GM19238 (cell line): Measurements from ENCODE around the gene RPL18A.
"Not testable (repeated sequence)": the region's sequence is repeated elsewhere in the genome, so short reads cannot be mapped to it uniquely, and the experiment has no call there.

Source experiments
- DNase-seq: peaks from one replicate; pipeline ENCODE4 v3.0.0; 2011; ENCODE audit warnings: low spot score; ENCODE audit not compliant: insufficient read length

Gene RPL18A

DNA sequence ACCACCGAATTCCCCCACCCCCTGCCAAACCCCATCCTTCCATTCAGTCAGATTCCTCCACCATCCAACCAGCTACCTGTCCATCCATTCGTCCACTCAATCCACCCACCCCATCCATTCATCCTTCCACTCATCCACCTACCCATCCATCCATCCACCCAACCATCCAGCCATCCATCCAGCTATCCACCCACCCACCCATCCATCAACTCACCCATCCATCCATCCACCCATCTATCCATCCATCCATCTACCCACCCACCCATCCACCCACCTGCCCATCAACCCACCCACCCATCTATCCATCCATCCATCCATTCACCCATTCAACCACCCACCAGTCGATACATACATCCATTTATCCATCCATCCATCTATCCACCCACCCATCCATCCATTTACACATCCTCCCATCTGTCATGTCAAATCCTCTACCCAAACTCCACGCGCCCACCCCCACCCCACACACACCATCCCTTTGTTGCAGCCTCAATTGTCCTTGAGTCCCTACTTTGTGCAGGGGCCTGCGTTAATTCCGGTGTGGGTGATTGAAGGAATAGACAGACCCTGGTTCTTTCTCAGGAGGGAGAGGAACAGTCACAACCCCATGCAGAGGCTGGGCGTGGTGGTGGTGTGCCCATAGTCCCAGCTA, 6.7 kb downstream of the RPL18A start:
- no peak for DNase-seq

DNA sequence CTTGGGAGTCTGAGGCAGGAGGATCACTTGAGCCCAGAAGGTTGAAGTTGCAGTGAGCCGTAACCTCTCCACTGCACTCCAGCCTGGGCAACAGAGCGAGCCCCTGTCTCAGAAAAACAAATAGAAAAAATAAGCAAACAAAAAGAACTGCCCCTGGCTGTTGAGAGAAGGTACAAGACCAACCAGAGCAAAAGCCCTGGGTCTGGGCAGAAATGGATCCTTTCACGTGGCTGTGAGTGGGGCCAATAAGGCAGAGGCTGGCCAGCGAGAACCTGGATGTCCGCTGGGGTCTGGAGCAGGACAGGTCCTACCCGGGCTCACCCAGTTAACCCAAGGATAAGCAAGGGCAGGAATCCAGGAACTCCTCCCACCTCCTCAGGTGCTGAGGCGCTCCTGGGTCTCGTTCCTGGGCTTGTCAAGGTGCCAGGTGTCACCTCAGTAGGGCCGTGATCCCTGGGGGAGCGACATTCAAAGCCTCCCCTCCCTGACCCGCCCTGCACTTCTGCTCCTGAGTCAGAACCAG, 7.3 kb downstream of the RPL18A start:
- no peak for DNase-seq

DNA sequence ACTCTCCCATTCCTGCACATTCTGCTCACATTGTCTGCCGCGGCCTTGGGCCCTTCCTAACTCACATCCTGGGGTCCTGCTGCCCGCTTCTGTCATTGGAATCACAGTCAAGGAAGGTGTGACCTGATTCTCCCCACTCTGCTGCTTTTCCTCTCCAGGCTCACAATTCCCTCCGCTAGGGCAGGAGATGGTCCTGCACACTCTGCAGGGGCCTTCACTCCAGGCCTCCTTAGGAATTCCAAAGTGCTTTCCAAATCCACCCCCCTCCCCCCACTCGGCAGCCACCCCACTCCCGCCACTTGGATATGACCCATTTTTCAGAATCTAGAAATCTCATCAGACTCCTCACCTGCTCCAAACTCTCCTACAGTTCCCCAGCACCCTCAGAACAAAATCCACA, 9.0 kb downstream of the RPL18A start:
- DNase-seq, result no peak

DNA sequence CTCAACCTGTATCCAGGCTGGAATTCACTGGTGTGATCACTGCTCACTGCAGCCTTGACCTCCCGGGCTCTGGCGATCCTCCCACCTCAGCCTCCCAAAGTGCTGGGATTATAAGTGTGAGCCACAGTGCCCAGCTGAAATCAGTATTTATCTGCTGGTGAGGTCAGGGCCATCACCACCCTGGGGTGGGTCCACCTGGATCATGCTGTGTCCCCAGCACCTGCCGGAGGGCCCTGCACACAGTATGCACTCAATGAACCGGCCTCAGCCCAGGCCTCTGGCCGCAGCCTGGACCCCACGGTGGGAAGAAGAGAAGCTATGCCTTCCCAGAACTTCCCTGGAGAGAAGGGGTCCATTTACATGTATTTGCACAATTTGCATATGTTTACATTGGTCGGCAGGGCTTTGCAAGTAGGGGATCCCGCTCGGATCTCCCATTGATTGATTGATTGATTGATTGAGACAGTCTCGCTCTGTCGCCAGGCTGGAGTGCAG, 9.5 kb downstream of the RPL18A start:
- DNase-seq, result no peak

DNA sequence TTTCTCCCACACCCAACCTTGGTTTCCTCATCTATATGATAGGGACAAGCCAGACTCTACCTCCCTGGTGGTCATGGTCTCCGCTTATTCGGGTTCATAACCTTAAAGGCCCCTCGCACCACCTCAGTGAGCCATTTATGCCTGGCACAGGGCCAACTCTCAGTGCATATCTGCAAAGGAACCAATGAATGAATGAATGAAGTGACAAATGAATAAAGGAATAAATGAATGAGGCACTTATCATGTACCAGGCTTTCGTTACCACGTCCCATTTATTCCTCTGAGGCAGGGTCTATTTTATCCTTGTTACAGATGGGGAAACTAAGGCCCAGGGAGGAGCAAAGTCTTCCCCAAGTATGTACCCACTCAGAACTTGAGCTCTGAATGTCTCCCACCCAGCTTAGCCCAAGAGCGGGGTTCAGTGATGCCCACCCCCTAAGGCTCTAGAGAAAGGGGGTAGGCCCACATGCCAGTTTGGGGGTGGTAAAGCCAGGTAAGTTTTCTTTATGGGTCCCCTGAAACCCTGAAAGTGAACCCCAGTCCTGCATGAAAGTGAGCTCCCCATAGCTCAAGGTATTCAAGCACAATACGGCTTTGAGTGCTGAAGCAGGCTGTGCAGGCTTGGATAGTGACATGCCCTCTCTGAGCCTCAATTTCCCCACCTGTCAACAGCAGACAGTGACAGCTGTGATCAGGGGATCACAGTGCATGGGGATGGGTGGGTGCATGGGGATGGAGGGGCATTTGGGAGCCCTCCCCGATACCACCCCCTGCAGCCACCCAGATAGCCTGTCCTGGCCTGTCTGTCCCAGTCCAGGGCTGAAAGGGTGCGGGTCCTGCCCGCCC, 11.5 kb downstream of the RPL18A start:
- DNase-seq, result no peak

DNA sequence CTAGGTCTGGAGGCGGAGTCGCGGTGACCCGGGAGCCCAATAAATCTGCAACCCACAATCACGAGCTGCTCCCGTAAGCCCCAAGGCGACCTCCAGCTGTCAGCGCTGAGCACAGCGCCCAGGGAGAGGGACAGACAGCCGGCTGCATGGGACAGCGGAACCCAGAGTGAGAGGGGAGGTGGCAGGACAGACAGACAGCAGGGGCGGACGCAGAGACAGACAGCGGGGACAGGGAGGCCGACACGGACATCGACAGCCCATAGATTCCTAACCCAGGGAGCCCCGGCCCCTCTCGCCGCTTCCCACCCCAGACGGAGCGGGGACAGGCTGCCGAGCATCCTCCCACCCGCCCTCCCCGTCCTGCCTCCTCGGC, 12.2 kb downstream of the RPL18A start, which contains the start of gene SLC5A5:
Gene SLC5A5 (plus strand): TSS at position 68 of the 373 bp plus-strand sequence. CDS start 375 bp downstream, outside the sequence.
- no peak for DNase-seq

DNA sequence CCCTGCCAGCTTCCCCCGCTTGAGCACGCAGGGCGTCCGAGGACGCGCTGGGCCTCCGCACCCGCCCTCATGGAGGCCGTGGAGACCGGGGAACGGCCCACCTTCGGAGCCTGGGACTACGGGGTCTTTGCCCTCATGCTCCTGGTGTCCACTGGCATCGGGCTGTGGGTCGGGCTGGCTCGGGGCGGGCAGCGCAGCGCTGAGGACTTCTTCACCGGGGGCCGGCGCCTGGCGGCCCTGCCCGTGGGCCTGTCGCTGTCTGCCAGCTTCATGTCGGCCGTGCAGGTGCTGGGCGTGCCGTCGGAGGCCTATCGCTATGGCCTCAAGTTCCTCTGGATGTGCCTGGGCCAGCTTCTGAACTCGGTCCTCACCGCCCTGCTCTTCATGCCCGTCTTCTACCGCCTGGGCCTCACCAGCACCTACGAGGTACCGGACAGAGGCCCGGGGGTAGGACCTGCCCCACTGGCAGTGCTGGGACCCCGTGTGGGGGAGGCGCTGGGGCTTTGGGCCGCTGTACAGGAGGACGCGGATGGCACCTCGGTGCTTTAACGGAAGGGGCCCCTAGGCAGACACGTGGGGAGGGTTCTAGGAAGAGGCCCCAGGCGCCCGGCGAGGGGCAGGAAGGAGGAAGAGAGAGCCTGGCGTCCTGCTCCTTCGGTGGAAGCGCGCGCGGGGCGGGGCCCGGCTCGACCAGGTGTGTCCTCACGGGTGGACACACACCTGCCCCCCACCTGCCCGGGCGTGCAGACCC, 12.7 kb downstream of the RPL18A start:
- no peak for DNase-seq

DNA sequence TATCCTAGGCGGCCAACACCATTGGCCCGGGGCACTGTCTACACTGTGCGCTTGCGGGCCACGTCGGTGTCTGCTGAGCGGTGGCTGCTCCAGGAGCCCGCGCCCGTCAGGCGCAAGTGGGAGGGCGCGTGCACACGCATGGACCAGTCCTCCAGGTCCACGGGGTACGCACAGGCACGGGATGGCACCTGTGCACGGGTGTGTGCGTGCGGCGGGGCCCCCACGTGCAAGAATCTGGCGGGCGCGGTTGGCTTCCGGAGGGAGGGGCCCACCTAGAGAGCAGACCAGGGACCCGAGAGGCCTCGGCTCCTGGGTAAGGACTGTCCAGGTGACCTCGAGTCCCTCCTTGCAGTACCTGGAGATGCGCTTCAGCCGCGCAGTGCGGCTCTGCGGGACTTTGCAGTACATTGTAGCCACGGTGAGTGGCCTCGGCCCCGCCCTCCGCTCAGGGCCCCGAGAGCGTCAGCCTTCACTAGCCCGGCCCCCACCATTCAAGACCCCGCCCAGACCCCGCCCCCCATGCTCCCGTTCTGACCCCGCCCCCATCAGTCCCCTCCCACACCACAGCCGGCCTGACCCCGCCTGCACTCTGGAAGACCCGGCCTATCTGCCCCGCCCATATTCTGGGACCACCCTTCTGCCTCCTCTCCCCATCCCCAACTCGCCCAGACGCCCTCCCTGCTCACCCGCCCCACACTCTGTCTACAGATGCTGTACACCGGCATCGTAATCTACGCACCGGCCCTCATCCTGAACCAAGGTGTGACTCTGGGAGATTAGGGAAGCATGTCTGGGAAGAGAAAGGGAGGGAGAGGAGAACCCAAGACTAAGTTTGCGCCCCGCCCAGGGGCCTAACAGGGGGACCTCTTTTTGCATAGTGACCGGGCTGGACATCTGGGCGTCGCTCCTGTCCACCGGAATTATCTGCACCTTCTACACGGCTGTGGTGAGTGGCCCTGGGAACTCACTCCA, 14.4 kb downstream of the RPL18A start:
- peak; percentile 72 for DNase-seq

DNA sequence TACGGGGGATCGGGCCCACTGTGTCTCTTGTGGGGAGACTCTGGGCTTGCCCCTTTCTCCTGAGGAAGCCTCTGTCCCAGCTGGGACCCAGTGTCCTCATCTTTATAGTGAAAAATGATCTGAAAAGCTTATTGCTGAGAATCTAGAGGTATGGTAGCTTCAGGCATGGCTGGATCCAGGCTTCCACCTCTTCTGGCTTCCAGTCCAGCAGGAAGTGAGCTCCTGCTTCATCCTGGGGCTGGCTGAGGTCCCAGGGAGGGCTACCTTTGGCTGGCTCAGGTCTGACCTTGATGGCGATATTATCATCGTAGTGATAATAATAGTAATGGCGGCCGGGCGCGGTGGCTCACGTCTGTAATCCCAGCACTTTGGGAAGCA, 15.0 kb downstream of the RPL18A start:
- DNase-seq, result no peak

DNA sequence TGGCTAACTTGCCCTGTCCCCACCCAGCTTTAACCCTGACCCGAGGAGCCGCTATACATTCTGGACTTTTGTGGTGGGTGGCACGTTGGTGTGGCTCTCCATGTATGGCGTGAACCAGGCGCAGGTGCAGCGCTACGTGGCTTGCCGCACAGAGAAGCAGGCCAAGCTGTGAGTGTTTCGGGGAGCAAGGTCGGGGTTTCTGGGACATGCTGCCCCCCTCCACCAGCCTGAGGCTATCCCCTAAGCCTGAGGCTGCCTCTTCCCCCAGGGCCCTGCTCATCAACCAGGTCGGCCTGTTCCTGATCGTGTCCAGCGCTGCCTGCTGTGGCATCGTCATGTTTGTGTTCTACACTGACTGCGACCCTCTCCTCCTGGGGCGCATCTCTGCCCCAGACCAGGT, 18.0 kb downstream of the RPL18A start:
- DNase-seq, result no peak

DNA sequence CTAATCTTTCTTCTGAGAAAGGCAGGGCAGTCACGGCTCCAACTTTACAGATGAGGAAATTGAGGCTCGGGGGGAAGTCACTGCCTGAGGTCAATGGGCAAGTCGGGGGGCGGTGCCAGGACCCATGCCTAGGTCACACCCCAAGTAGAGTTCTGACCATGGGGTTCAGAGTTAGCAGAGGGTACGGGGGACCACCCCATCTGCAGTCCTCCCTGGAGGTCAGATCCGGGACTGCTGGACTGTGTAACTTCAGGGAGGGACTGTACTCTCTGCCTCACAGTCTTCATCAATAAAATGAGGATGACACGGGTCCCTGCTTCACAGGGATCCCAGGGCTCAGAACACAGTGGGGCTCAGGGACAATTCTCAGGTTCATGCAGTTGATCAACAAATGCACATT, 19.8 kb downstream of the RPL18A start:
- DNase-seq, result no peak

DNA sequence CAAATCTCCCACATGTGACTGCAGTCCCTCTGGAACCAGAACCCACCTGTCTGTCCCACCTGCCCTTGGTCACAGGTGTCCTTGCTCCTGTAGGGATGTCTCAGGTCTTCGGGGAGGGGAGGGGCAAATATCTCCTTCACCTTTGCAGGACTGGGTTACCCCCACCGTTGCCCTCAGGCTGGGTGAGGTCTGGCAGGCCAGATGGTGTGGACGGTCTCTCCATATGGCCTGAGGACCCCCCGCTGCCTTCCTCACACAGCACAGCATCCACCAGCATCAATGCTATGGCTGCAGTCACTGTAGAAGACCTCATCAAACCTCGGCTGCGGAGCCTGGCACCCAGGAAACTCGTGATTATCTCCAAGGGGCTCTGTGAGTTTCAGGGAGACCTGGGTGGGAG, 22.0 kb downstream of the RPL18A start:
- DNase-seq, result no peak

DNA sequence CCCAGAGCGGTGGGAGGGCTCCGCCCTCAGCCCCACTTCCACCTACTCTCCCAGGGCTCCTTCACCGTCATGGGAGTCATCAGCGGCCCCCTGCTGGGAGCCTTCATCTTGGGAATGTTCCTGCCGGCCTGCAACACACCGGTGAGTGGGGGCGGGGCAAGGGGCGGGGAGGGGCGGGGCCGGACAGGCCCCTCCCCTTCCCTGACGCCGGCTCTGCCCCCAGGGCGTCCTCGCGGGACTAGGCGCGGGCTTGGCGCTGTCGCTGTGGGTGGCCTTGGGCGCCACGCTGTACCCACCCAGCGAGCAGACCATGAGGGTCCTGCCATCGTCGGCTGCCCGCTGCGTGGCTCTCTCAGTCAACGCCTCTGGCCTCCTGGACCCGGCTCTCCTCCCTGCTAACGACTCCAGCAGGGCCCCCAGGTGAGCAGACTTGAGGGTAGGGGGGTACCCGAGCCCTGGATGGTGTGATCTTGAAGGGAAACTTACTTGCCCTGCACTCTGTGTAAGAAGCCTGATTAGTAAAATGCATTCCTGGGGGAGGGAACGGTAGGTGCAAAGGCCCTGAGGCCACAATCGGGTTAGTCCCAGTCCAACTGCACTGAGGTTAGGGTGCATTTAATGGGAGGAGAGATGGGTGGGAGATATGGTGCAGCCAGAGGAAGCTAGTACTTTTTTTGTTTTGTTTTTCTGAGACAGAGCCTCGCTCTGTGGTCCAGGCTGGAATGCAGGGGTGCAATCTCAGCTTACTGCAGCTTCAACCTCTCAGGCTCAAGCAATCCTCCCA, 24.1 kb downstream of the RPL18A start:
- no peak for DNase-seq

DNA sequence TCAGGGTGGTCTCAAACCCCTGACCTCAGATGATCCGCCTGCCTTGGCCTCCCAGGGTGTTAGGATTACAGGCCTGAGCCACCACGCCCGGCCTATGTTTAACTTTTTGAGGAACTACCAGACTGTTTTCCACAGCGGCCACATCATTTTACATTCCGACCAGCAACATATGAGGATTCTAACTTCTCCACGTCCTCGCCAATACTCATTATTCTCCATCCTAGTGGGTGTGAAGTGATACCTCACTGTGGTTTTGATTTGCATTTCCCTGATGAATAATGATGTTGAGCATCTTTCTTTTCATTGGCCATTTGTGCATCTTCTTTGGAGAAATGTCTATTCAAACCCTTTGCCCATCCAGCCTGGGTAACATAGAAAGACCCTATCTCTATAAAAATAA, 26.8 kb downstream of the RPL18A start:
- no peak for DNase-seq

DNA sequence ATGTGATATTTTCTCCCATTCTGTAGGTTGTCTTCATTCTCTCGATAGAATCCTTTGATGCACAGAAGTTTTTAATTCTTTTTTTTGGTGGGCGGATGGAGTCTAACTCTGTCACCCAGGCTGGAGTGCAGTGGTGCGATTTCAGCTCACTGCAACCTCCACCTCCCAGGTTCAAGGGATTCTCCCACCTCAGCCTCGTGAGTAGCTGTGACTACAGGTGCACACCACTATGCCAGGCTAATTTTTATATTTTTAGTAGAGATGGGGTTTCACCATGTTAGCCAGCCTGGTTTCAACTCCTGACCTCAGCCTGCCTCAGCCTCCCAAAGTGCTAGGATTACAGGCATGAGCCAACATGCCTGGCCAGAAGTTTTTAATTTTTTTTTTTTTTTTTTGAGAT, 27.5 kb downstream of the RPL18A start:
- not testable (repeated sequence) for DNase-seq

DNA sequence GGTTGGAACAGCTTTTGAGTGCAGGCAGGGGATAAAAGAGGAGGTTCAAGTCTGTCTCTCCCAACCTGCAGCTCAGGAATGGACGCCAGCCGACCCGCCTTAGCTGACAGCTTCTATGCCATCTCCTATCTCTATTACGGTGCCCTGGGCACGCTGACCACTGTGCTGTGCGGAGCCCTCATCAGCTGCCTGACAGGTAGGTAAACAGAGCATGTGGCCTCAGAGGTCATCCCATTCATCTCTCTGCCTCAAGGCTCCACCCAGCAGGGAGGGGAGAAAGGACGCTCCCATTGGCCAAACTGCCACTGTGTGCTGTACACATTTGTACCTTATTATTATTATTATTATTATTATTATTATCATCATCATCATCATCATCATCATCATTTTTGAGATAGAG, 28.6 kb downstream of the RPL18A start:
- no peak for DNase-seq

DNA sequence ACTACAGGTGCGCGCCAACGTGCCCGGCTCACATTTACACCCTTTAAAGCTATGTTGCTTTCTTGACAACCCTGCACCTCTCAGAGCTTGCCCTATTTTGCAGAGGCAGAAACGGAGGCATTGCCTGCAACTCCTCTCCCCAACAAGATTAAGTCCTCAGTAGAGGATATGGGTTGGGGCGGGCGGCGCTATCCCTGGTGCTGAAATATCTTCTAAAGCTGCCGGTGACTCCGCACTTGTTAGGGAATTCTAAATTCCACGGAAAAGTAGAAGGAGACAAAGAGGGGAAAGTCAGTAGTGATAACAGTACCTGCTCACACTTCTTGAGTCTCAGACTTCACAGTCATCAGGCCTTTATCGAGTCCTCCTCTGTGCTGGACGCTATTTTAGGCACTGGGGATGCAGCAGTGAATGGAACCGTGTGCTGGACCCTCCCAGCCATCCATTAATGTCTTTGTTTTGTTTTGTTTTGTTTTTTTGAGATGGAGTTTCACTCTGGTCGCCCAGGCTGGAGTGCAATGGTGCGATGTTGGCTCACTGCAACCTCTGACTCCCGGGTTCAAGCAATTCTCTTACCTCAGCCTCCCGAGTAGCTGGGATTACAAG, 30.0 kb downstream of the RPL18A start:
- DNase-seq, result no peak

DNA sequence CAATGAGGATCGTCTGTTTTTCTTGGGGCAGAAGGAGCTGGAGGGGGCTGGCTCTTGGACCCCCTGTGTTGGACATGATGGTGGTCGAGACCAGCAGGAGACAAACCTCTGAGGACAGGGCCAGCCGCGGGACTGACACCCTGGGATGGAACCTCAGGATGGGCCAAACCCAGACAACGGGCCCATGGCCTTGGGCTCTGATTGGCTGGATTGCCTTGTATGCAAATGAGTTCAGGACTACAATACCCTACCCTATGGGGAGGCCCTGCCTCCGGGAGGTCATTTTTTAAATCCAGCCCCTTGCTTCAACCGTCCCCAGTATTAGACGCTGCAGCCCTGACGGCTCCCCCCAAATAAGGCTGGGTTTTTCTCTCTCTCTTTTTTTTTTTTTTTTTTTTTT, 34.1 kb downstream of the RPL18A start:
- DNase-seq, result no peak

DNA sequence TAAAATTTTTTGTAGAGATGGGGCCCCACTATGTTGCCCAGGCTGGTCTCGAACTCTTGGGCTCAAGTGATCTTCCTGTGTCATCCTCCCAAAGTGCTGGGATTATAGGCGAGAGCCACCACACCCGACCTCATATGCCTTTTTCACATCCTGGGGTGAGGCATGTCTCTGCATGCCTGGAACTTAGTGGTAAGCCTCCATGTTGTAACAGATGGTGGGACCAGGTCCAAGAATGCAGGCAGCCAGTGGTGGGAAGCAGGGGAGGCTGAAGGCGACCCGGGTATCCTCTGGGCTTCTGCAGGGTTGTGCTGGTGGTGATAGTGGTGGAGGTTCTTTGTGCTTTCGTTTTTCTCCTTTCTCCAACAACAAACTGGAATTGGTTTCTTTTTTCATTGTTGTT, 43.0 kb downstream of the RPL18A start:
- DNase-seq, result no peak
